ENCODE results near the gene KLHL40.

KLHL40 gene

GRCh38 chr3:42689421-42690014 lies 4.2 kb downstream of the KLHL40 start:
- DNase-seq (ENCODE audit: low read depth): no peak
- no peak overlapping the region for H3K4me3 ChIP-seq (ENCODE audit: low read depth, low read length)
- no peak for TF ChIP-seq POLR2A (IDR thresholded peaks at IDR 0.05; ENCODE audit: extremely low read depth, insufficient read length)
- TF ChIP-seq MAX (IDR thresholded peaks at IDR 0.05; ENCODE audit: low read depth, low read length): no peak
- no peak for TF ChIP-seq CTCF (IDR thresholded peaks at IDR 0.05; ENCODE audit: low read depth, low read length)
- TF ChIP-seq MYC (IDR thresholded peaks at IDR 0.05; ENCODE audit: low read depth, low read length): no peak

GRCh38 chr3:42690191-42690590 lies 4.9 kb downstream of the KLHL40 start:
- H3K4me3 ChIP-seq (ENCODE audit: low read depth, low read length): no peak overlapping the region
- DNase-seq (ENCODE audit: low read depth): no peak
- TF ChIP-seq MYC (IDR thresholded peaks at IDR 0.05; ENCODE audit: low read depth, low read length) (no peak), POLR2A (IDR thresholded peaks at IDR 0.05; ENCODE audit: extremely low read depth, insufficient read length) (no peak), MAX (IDR thresholded peaks at IDR 0.05; ENCODE audit: low read depth, low read length) (no peak), CTCF (IDR thresholded peaks at IDR 0.05; ENCODE audit: low read depth, low read length) (no peak)

DNA sequence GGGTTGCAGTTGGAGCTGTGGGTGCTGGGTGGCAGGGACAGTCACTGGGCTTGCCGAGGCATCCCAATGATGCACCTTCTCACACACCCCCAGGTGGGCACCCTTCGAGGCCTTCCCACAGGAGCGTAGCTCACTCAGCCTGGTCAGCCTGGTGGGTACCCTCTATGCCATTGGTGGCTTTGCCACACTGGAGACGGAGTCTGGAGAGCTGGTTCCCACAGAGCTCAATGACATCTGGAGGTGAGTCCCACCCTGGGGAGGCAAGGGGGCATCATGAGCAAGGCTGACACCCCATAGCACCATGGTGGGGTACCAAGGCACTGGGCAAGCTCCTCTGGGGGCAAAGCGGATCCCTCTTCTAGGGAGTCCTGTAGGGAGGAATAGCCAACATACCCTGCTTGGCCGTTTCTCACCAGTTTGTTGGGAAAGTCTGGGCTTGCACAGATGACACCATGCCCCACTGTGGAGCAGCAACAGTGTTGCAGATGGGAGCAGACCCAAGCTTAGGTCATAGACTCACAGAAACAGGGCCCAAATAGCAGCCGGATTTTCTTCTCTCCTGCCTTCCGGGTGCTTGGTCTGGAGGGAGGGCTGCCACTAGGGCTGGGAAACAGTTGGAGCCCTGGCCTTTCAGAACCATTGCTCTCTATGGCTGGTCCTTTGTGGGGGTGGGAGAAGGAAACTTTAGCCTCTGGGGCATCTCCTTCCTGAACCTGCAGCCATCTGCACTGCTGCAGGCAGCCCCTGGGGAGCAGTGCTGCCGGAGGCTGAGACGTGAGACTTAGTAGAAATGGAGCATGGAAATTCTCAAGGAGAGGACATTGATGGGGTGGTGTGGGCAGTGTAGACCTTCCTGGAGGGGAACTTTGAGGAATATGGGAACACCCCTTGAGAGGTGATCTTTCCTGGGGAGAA lies 5.7 kb downstream of the KLHL40 start:
- no peak for TF ChIP-seq CTCF (IDR thresholded peaks at IDR 0.05; ENCODE audit: low read depth, low read length)
- no peak for TF ChIP-seq MYC (IDR thresholded peaks at IDR 0.05; ENCODE audit: low read depth, low read length)
- no peak for TF ChIP-seq POLR2A (IDR thresholded peaks at IDR 0.05; ENCODE audit: extremely low read depth, insufficient read length)
- TF ChIP-seq MAX (IDR thresholded peaks at IDR 0.05; ENCODE audit: low read depth, low read length): no peak
- DNase-seq (ENCODE audit: low read depth): no peak
- H3K4me3 ChIP-seq (ENCODE audit: low read depth, low read length): no peak overlapping the region

DNA sequence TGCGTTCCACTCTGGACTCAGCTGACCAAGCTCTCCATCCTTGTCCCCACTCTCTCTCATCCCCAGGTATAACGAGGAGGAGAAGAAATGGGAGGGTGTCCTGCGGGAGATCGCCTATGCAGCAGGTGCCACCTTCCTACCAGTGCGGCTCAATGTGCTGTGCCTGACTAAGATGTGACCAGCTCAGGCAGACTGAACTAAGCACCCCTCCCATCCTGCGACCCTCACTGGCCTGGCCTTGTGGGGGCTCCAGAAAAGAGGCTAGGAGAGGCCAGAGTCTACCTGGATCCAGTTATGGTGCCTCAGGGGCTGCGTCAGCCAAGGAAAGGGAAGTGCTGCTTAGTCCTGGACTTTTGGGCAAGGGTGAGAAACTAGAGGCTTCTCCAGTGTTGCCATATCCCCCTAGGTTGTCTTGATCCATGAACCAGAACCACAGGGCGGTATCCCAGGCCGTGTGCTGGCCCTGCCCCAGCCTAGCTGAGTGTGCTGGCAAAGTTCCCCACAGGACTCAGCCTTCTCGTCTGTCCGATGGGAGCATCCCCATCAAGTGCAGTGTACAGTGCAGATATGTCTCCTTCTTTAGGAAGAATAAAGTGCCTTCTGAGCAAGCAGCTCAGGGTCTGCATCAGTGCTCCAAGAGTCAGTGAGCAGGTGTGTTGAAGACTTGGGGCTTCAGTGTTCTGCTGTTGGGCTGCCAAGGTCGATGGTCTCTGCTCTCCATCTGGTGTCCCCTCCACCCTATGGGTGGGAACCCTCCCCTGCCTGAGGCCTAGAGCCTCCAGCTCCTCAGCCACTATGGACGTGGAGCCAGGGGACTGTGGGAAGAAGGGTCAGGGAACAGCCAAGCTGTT lies 6.7 kb downstream of the KLHL40 start:
- no peak overlapping the region for H3K4me3 ChIP-seq (ENCODE audit: low read depth, low read length)
- no peak for DNase-seq (ENCODE audit: low read depth)
- TF ChIP-seq POLR2A (IDR thresholded peaks at IDR 0.05; ENCODE audit: extremely low read depth, insufficient read length) (no peak), MYC (IDR thresholded peaks at IDR 0.05; ENCODE audit: low read depth, low read length) (no peak), MAX (IDR thresholded peaks at IDR 0.05; ENCODE audit: low read depth, low read length) (no peak), CTCF (IDR thresholded peaks at IDR 0.05; ENCODE audit: low read depth, low read length) (no peak)

DNA sequence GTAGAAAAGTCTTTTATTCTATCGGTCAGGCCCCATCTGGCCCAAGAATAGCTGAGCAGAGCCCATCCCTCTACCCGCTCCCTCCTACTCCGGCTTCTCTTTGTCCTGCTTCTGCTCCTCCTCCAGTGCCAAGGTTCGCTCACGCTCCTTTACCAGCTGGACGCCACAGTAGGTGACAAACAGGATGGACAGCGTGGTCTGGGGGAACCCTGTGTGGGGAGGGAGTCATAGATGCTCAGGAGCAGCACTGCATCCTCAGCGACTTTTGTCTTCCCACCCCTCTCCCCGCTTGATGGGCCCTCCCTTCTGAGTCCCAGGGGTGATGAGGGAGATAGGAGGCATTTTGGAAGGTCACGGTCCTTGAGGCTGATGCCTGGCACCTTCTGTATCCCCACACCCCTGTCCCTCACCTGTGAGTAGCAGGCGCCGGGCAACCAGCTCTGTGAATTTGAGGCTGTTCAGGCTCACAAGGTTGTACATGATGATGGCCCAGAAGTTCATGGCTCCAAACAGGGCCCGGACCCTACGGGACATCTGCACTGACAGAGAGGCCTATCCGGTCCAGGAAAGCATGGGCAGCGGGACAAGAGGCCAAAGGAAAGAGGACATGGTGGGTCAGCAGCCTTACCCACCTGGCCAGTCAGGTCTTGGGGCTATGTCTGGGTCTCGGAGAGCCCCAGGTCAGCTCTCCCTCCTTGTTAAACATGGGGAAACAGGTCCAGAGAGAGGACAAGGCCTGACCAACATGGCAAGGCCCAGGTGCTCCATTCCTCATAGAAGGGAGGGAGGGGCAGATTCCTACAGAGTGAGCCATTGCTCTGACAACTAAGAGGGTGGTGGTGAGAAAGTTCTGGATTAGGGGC lies 7.6 kb downstream of the KLHL40 start:
- TF ChIP-seq POLR2A (IDR thresholded peaks at IDR 0.05; ENCODE audit: extremely low read depth, insufficient read length) (no peak), CTCF (IDR thresholded peaks at IDR 0.05; ENCODE audit: low read depth, low read length) (no peak), MAX (IDR thresholded peaks at IDR 0.05; ENCODE audit: low read depth, low read length) (no peak), MYC (IDR thresholded peaks at IDR 0.05; ENCODE audit: low read depth, low read length) (no peak)
- no peak for DNase-seq (ENCODE audit: low read depth)
- no peak overlapping the region for H3K4me3 ChIP-seq (ENCODE audit: low read depth, low read length)

All from NB4 (cell line).